NCI-H1092 (cell line): ENCODE measurements around the gene PRMT1.

ENCODE experiments used
- DNase-seq: peaks from one replicate; lab custom pipeline; 2025; lab: John Stamatoyannopoulos, UW

PRMT1 gene

GRCh38 chr19:49667473-49667872, 9.6 kb upstream of the PRMT1 start:
- DNase-seq = no peak

GRCh38 chr19:49669516-49669915, 7.6 kb upstream of the PRMT1 start:
- DNase-seq = no peak

GRCh38 chr19:49672131-49672919, 4.7 kb upstream of the PRMT1 start:
- DNase-seq = peak; percentile 61

- DNase-seq = peak; percentile 80
Measured at GRCh38 chr19:49676136-49676783, 811 bp upstream of the PRMT1 start.

- DNase-seq = peak; percentile 98
Measured at GRCh38 chr19:49676784-49677230, 264 bp upstream of the PRMT1 start.

- peak; percentile 56 for DNase-seq
Measured at GRCh38 chr19:49677901-49678674, 1.0 kb downstream of the PRMT1 start.

GRCh38 chr19:49678985-49679770, 2.1 kb downstream of the PRMT1 start:
- DNase-seq = no peak

GRCh38 chr19:49679771-49680413, 2.8 kb downstream of the PRMT1 start:
- DNase-seq = no peak

- DNase-seq = peak; percentile 77
Measured at GRCh38 chr19:49680421-49681351, 3.6 kb downstream of the PRMT1 start.

- DNase-seq = no peak
Measured at GRCh38 chr19:49681830-49682229, 4.8 kb downstream of the PRMT1 start.

GRCh38 chr19:49682274-49682673, 5.2 kb downstream of the PRMT1 start:
- DNase-seq = no peak

- DNase-seq = no peak
Measured at GRCh38 chr19:49683814-49684250, 6.8 kb downstream of the PRMT1 start.

GRCh38 chr19:49684251-49684982, 7.3 kb downstream of the PRMT1 start:
- no peak for DNase-seq

GRCh38 chr19:49684983-49685553, 8.0 kb downstream of the PRMT1 start:
- no peak for DNase-seq

- DNase-seq = no peak
Measured at GRCh38 chr19:49685845-49686332, 8.8 kb downstream of the PRMT1 start.

GRCh38 chr19:49686503-49687088, 9.5 kb downstream of the PRMT1 start:
- DNase-seq = no peak

- DNase-seq = no peak
Measured at GRCh38 chr19:49687150-49687549, 10.1 kb downstream of the PRMT1 start.

- DNase-seq = no peak
Measured at GRCh38 chr19:49687566-49688316, 10.7 kb downstream of the PRMT1 start.
